OCI-LY7 (cell line): ENCODE measurements around the gene BRPF3. TPM values are rescaled to one million over a fixed set of nuclear protein-coding genes. Genes with fewer than 3 reads are reported as not detected.

Source experiments
- BruUV-seq: library from RNA; stranded (reverse); fragments of 400-500 nt; replicated peaks from 2 replicates; lab custom pipeline; 2021; lab: Mats Ljungman, UMichigan
- CTCF ChIA-PET: fragments of 300-600 bp; sonication (Branson Sonifier 250); formaldehyde crosslinking; loops from one replicate; lab custom pipeline; 2022; ENCODE audit warnings: antibody characterized with exemption; ENCODE audit not compliant: unreplicated experiment; lab: Charles Lee
- POLR2A ChIA-PET: fragments of 300-600 bp; sonication (Branson Sonifier 250); formaldehyde crosslinking; loops from one replicate; lab custom pipeline; 2022; ENCODE audit warnings: antibody characterized with exemption; lab: Charles Lee
- DNase-seq: peaks from one replicate; pipeline ENCODE4 v3.0.0-alpha.2; 2015; ENCODE audit warnings: low spot score
- H2AFZ ChIP-seq: fragments of 200-600 bp; sonication (generic), shearing (Covaris generic); 2 replicates; pipeline ENCODE4 v1.6.1; 2014; ENCODE audit warnings: mild to moderate bottlenecking, antibody characterized with exemption, low read length, moderate library complexity
- H3K27ac ChIP-seq: fragments of 200-600 bp; sonication (generic); 2 replicates; pipeline ENCODE4 v1.5.1; 2014; ENCODE audit warnings: mixed run types, low read depth, mild to moderate bottlenecking, moderate library complexity, low read length, inconsistent platforms; ENCODE audit not compliant: poor library complexity, severe bottlenecking
- H3K36me3 ChIP-seq: fragments of 200-600 bp; sonication (generic); 2 replicates; pipeline ENCODE4 v1.6.1; 2014; ENCODE audit warnings: mild to moderate bottlenecking, antibody characterized with exemption, low read length, moderate library complexity, mixed read lengths; ENCODE audit not compliant: insufficient read depth
- H3K4me1 ChIP-seq: fragments of 200-600 bp; sonication (generic); 2 replicates; pipeline ENCODE4 v1.5.1; 2014; ENCODE audit warnings: mild to moderate bottlenecking, low read length; ENCODE audit not compliant: insufficient read depth, poor library complexity, severe bottlenecking
- H3K4me2 ChIP-seq: fragments of 200-600 bp; sonication (generic); 2 replicates; pipeline ENCODE4 v1.6.1; 2014; ENCODE audit warnings: mild to moderate bottlenecking, low read length
- H3K4me3 ChIP-seq: fragments of 200-600 bp; sonication (generic); 2 replicates; pipeline ENCODE4 v1.5.1; 2014; ENCODE audit warnings: mild to moderate bottlenecking, low read depth, low read length; ENCODE audit not compliant: poor library complexity, severe bottlenecking
- H3K79me2 ChIP-seq: fragments of 200-600 bp; sonication (generic); 2 replicates; pipeline ENCODE4 v1.6.1; 2016; ENCODE audit warnings: low read depth, mild to moderate bottlenecking, low read length, moderate library complexity, mixed read lengths; ENCODE audit not compliant: insufficient read depth
- H3K9me2 ChIP-seq: fragments of 200-600 bp; sonication (generic); 2 replicates; pipeline ENCODE4 v1.6.1; 2016; ENCODE audit warnings: mild to moderate bottlenecking, low read length, mixed read lengths; ENCODE audit not compliant: insufficient read depth
- H3K9me3 ChIP-seq: fragments of 200-600 bp; sonication (generic); 2 replicates; pipeline ENCODE4 v1.6.1; 2014; ENCODE audit warnings: mild to moderate bottlenecking, mixed run types, low read length, mixed read lengths
- H4K20me1 ChIP-seq: fragments of 200-600 bp; sonication (generic); 2 replicates; pipeline ENCODE4 v1.6.1; 2014; ENCODE audit warnings: mild to moderate bottlenecking, antibody characterized with exemption, low read length, moderate library complexity, mixed read lengths; ENCODE audit not compliant: insufficient read depth
- EZH2phosphoT487 ChIP-seq: fragments of 200-600 bp; sonication (generic); IDR thresholded peaks from 2 replicates; pipeline ENCODE4 v1.6.1; 2018; ENCODE audit warnings: low read depth, borderline replicate concordance, mild to moderate bottlenecking, mixed run types, antibody characterized with exemption, low read length, moderate library complexity, mixed read lengths
- intact Hi-C: fragments of 100-400 bp; cut with micrococcal nuclease; formaldehyde crosslinking; loops from one replicate; pipeline ENCODE4 v1.10.0; 2022; ENCODE audit not compliant: unreplicated experiment
- total RNA-seq, 2 experiments: library from RNA; depleted of rRNA in 1 of 2; stranded (reverse); fragments of >200 nt in 1 of 2; shearing (Covaris generic) in 1 of 2; gene quantifications; 2 replicates each; pipeline ENCODE4 v1.2.3, GENCODE V29; 2014 to 2022
- TF ChIP-seq, protein P1 (sequence below): fragments of 200-600 bp; sonication (generic); conservative IDR thresholded peaks from 2 replicates; pipeline ENCODE4 v1.5.1; 2014; ENCODE audit warnings: mild to moderate bottlenecking, antibody characterized with exemption, low read length, moderate library complexity, mixed read lengths

The BRPF3 gene
- total RNA-seq, 2 experiments from 2014 or later, result 10.4 to 12.0 TPM

DNA sequence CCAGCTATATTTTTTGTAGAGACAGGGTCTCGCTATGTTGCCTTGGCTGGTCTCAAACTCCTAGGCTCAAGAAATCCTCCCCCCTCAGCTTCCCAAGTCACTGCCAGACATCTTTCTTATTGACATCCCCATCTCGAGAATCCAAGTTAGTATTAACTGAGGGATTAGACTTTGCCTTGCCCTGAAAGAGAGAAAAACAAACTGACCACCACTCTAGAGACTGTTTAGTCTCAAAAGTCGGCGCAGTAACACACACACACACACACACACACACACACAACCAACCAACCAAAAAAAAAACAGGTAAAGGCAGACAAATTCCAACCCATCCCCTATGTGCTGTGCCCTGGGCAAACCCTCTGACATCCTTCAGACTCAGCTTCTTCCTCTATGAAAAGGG lies 46.1 kb downstream of the BRPF3 start:
- Histone ChIP-seq H3K4me1 (peaks cover 38% of the 10 kb centered on the region), H3K4me3 (no peak overlapping the region), H3K4me2 (peak overlapping the region; percentile 59; the same call in 1 of the 2 replicates), H3K9me2 (no peaks in the 10 kb centered on the region), H3K79me2 (no peaks in the 10 kb centered on the region), H2AFZ (no peak overlapping the region), H3K27ac (no peak overlapping the region), H3K9me3 (no peaks in the 10 kb centered on the region), H3K36me3 (no peaks in the 10 kb centered on the region), H4K20me1 (no peaks in the 10 kb centered on the region)
- no TSS peak for BruUV-seq
- intact Hi-C loops, result no loop called here
- POLR2A ChIA-PET, result interaction anchor here (0.5 to 0.7 kb wide), 2 partner anchors 561 to 1034 kb away, joined by 3 to 5 read pairs; no protein-coding TSS in a partner anchor
- TF ChIP-seq, protein P1, sequence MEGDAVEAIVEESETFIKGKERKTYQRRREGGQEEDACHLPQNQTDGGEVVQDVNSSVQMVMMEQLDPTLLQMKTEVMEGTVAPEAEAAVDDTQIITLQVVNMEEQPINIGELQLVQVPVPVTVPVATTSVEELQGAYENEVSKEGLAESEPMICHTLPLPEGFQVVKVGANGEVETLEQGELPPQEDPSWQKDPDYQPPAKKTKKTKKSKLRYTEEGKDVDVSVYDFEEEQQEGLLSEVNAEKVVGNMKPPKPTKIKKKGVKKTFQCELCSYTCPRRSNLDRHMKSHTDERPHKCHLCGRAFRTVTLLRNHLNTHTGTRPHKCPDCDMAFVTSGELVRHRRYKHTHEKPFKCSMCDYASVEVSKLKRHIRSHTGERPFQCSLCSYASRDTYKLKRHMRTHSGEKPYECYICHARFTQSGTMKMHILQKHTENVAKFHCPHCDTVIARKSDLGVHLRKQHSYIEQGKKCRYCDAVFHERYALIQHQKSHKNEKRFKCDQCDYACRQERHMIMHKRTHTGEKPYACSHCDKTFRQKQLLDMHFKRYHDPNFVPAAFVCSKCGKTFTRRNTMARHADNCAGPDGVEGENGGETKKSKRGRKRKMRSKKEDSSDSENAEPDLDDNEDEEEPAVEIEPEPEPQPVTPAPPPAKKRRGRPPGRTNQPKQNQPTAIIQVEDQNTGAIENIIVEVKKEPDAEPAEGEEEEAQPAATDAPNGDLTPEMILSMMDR, result no peak
- no peak for TF ChIP-seq EZH2phosphoT487
- CTCF ChIA-PET, result no interaction called here
- no peak for DNase-seq

DNA sequence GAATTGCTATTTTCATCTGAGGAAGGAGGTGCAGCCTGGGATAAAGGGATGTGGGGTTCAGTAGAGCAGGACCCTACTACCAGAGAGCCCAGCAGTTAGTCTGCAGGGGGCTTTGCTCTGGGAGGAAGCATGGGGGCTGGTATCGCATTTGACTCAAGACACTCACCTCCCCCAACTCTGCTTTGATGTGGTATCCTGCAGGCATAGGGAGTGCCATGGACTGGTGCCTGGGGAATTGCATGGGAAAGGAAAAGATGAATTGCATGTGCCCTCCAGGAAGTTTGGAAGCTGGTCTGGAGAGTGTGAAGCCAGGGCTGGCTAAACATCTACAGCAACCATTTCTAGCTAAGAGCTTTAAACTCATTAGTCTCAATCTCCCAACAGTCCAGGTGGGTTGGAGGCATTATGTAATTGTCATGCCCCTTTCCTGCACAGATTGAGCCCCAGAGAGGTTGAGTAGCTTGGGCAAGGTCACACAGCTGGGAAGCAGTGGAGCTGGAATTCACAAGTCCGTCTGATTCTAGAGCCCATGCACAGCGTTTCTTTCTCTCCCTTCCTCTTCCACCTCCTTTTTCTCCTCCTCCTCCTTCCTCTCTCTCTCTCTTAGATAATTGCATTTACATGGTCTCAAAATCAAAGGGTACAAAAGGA lies 47.1 kb downstream of the BRPF3 start:
- Histone ChIP-seq H3K79me2 (no peaks in the 10 kb centered on the region), H3K9me3 (no peaks in the 10 kb centered on the region), H3K9me2 (no peaks in the 10 kb centered on the region), H4K20me1 (no peaks in the 10 kb centered on the region), H3K36me3 (no peaks in the 10 kb centered on the region), H3K4me1 (peaks cover 38% of the 10 kb centered on the region), H2AFZ (no peak overlapping the region), H3K27ac (no peak overlapping the region), H3K4me2 (no peak overlapping the region), H3K4me3 (no peak overlapping the region)
- intact Hi-C loops, result no loop called here
- no peak for TF ChIP-seq EZH2phosphoT487
- TF ChIP-seq, protein P1, result no peak
- no peak for DNase-seq
- no TSS peak for BruUV-seq
- ChIA-PET POLR2A (interaction anchor here (0.6 kb wide), 2 partner anchors 17 to 1581 kb away, joined by 3 read pairs; no protein-coding TSS in a partner anchor), CTCF (no interaction called here)

DNA sequence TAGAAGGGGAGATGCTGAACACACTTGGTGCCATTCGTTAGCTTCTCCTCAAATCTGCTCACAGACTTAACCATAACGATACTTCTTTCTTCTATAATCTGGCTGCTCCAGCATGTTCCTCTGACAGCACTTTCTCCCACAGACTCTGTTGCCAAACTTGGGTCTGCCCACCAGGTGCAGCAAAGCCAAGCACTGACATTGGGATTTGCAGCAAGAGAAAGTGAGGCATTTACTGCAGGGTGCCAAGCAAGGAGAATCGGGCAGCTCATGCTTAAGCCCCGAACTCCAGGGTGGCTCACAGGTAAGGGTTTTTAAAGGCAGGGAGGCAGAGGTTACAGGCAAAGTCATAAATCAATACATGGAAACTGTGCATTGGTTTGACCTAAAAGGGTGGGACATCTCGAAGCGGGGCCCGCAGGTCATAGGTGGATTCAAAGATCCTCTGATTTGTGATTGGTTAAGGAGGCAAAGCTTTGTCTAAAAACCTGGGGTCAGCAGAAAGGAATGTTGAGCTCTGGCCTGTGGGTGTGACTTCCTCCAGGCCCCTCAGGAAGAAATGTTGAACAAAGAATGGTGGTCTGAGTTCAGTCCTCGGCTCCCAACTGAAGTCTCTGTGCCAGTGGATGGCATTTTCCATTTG lies 48.2 kb downstream of the BRPF3 start:
- TF ChIP-seq, protein P1, result no peak
- TF ChIP-seq EZH2phosphoT487, result no peak
- no peak for DNase-seq
- Histone ChIP-seq H3K4me1 (peaks cover 38% of the 10 kb centered on the region), H3K36me3 (no peaks in the 10 kb centered on the region), H3K9me2 (no peaks in the 10 kb centered on the region), H2AFZ (peak overlapping the region; percentile 67; the same call in 1 of the 2 replicates), H3K4me3 (no peak overlapping the region), H3K4me2 (peak overlapping the region; percentile 28), H4K20me1 (no peaks in the 10 kb centered on the region), H3K9me3 (no peaks in the 10 kb centered on the region), H3K27ac (no peak overlapping the region), H3K79me2 (no peaks in the 10 kb centered on the region)
- intact Hi-C loops, result no loop called here
- POLR2A ChIA-PET, result interaction anchor here (0.6 to 0.7 kb wide), 2 partner anchors 101 to 309 kb away, joined by 3 read pairs; no protein-coding TSS in a partner anchor
- BruUV-seq, result no TSS peak
- CTCF ChIA-PET, result no interaction called here
